PFSK-1 (cell line): ENCODE data around the gene SLC39A5.

Experiments used
- FOXP2 ChIP-seq: optimal IDR thresholded peaks from 2 replicates; pipeline ENCODE3; 2011; ENCODE audit warnings: borderline replicate concordance, control low read depth, inconsistent platforms; ENCODE audit not compliant: insufficient read depth; ENCODE audit errors: extremely low read length, extremely low read depth
- POLR2AphosphoS5 ChIP-seq: IDR thresholded peaks from 2 replicates; pipeline ENCODE4 v1.6.1; 2012; ENCODE audit warnings: low read depth, mild to moderate bottlenecking, control low read depth, low read length, moderate library complexity
- SIN3A ChIP-seq: IDR thresholded peaks from 2 replicates; pipeline ENCODE4 v1.6.1; 2012; ENCODE audit warnings: mild to moderate bottlenecking, low read length, moderate library complexity, borderline replicate concordance; ENCODE audit not compliant: insufficient read depth
- TAF1 ChIP-seq: IDR thresholded peaks from 2 replicates; pipeline ENCODE4 v1.6.1; 2012; ENCODE audit warnings: low read length, control low read depth, borderline replicate concordance; ENCODE audit not compliant: insufficient read depth
- TF ChIP-seq, protein P1 (sequence below), 2 experiments: IDR thresholded peaks; 2 replicates each; pipeline versions ENCODE4 v1.6.1 to v1.8.0; 2011 to 2012; ENCODE audit warnings: low read depth in 2 of 2, low read length in 2 of 2, control low read depth in 1 of 2, inconsistent platforms in 1 of 2, mild to moderate bottlenecking in 1 of 2, moderate library complexity in 1 of 2; ENCODE audit not compliant: insufficient read depth in 1 of 2

SLC39A5 gene

DNA sequence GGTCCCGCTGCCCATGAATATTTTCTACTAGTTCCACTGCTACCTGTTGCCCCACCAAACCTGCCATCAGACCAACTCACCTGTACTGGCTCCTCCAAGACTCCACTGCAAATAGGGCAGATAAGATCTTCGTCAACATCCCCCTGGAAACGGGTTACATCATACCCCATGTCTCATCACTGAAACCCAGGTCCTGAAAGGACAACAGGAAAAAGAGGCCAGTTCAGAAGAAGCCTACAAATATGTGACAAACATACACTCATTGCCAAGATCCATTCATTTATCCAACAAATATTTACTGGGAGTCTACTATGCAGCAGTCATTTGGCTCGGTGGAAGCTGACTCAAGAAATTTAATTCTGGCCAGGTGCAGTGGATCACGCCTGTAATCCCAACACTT, 16.0 kb upstream of the SLC39A5 start:
- no peak for TF ChIP-seq POLR2AphosphoS5
- TF ChIP-seq, protein P1, sequence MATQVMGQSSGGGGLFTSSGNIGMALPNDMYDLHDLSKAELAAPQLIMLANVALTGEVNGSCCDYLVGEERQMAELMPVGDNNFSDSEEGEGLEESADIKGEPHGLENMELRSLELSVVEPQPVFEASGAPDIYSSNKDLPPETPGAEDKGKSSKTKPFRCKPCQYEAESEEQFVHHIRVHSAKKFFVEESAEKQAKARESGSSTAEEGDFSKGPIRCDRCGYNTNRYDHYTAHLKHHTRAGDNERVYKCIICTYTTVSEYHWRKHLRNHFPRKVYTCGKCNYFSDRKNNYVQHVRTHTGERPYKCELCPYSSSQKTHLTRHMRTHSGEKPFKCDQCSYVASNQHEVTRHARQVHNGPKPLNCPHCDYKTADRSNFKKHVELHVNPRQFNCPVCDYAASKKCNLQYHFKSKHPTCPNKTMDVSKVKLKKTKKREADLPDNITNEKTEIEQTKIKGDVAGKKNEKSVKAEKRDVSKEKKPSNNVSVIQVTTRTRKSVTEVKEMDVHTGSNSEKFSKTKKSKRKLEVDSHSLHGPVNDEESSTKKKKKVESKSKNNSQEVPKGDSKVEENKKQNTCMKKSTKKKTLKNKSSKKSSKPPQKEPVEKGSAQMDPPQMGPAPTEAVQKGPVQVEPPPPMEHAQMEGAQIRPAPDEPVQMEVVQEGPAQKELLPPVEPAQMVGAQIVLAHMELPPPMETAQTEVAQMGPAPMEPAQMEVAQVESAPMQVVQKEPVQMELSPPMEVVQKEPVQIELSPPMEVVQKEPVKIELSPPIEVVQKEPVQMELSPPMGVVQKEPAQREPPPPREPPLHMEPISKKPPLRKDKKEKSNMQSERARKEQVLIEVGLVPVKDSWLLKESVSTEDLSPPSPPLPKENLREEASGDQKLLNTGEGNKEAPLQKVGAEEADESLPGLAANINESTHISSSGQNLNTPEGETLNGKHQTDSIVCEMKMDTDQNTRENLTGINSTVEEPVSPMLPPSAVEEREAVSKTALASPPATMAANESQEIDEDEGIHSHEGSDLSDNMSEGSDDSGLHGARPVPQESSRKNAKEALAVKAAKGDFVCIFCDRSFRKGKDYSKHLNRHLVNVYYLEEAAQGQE (IDR thresholded peaks at IDR 0.05; ENCODE audit: insufficient read depth in 1 of 2, low read depth in 2 of 2, low read length in 2 of 2) = no peak
- no peak for TF ChIP-seq TAF1
- no peak for TF ChIP-seq FOXP2
- TF ChIP-seq SIN3A = no peak

DNA sequence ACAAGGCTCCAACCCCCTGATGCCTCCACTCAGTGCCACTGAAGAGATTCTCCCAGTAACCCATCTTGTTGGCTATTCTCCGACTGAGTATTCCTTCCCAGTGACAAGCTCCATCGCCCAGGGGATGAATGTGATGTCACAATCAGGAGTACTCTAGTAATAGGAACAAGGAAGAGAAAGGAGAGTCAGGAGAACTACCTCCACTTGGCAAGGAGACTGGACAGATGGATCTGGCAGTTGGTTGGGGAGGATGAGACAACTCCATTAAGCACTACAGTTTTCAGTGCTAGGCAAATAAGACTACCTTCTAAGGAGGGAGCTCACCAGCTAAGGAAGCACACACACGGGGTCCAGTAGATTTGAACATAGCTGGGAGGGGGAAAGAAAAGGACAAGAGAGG, 13.4 kb upstream of the SLC39A5 start:
- TF ChIP-seq FOXP2 (no peak), TAF1 (no peak)
- TF ChIP-seq, protein P1 (IDR thresholded peaks at IDR 0.05; ENCODE audit: insufficient read depth in 1 of 2, low read depth in 2 of 2, low read length in 2 of 2) = no peak

DNA sequence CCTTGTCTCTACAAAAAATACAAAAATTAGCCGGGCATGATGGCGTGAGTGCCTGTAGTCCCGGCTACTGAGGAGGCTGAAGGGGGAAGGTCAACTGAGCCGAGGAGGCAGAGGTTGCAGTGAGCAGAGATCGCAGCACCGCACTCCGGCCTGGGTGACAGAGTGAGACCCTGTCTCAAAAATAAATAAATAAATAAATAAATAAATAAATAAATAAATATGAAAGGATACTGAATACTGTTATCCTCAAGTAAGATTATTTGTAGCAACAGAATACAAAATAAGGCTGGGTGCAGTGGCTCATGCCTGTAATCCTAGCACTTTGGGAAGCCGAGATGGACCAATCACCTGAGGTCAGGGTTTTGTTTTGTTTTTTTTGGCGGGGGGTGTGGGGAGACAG, 10.0 kb upstream of the SLC39A5 start:
- no peak for TF ChIP-seq TAF1
- TF ChIP-seq SIN3A = no peak
- TF ChIP-seq FOXP2 = no peak
- TF ChIP-seq, protein P1 (IDR thresholded peaks at IDR 0.05; ENCODE audit: insufficient read depth in 1 of 2, low read depth in 2 of 2, low read length in 2 of 2) = no peak

DNA sequence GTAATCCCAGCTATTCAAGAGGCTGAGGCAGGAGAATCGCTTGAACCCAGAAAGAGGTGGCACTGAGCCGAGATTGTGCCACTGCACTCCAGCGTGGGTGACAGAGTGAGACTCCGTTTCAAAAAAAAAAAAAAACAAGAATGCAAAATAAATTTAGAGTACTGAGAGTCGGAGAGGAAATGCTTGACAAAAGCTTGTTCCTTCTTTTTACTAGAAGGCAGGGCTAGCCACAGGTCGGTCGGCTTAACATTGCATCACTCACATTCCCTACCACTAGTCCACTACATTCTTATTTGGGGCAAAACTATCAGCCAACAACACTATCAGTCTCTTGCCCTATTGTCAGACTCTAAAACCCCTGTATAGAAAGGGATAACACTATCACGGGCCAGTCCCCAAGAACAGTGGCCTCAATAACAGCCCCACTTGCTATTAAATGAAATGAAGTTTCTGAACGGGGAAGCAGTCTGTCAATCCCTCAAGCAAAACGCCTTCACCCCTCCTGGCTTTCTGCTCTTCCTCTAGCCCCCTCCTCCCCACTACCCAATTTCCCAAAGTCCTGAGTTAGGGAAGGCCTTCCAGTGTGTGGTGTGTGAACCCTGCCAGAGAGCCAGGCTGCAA, 9.1 kb upstream of the SLC39A5 start:
- TF ChIP-seq FOXP2 = no peak
- no peak for TF ChIP-seq TAF1
- no peak for TF ChIP-seq POLR2AphosphoS5
- TF ChIP-seq, protein P1 (IDR thresholded peaks at IDR 0.05; ENCODE audit: insufficient read depth in 1 of 2, low read depth in 2 of 2, low read length in 2 of 2) = no peak
- no peak for TF ChIP-seq SIN3A

DNA sequence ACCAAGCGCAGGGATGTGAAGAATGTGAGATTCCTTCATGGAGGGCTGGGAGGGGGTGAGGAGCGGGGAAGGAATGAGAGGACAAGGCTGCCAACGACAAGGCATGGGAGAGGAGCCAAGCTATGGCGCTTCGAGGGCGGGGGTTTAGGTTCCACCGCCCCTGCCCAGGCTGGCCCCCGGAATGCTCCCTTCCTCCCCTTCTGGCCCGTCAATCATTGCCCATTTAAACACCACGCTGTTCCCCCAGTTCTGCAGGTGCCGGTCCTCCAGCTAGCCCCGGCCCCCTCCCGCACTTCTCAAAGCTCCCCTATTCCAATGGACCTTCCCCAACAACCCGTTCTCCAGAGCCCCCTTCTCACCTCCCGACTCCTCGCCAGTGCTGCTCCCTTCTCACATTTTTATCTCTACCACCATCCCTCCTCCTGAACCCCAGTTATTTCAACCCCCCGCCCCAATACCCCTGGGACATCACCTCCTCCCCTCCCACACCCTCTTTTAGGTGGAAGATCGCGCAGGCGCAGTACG, 8.6 kb upstream of the SLC39A5 start:
- TF ChIP-seq, protein P1 (IDR thresholded peaks at IDR 0.05; ENCODE audit: insufficient read depth in 1 of 2, low read depth in 2 of 2, low read length in 2 of 2) = no peak
- TF ChIP-seq SIN3A (no peak), TAF1 (no peak)
